Measurements from ENCODE around the gene EFEMP1. TPM values are rescaled to one million over a fixed set of nuclear protein-coding genes. Genes with fewer than 3 reads are reported as not detected.

The EFEMP1 gene
- total RNA-seq, 1 experiment from 2014 or later: not detected

DNA sequence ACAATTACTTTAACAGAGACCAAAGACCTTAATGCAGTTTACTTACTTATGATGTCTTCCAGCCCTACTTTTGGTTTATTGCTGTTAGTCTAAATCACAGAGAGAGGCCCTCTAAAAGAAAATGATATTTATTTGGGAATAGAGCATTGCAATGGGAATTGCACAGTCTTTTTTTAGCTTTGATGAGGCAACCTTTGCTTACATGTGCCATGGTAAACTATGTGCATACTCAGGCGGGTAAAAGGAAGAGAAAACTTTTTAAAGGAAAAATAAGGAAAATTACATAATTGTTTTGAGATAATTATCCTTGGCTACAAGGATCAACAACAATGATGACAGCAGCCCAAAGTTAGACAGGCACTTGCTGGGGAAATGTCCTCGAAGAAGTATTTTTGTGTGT, 78.6 kb downstream of the EFEMP1 start:
- Histone ChIP-seq H3K27me3 (replicated peaks; ENCODE audit: control insufficient read depth, insufficient read depth, low read length) (no peaks in the 10 kb centered on the region), H3K4me3 (ENCODE audit: low read depth, low read length) (no peak overlapping the region), H3K9me3 (no peaks in the 10 kb centered on the region), H3K36me3 (ENCODE audit: control insufficient read depth, insufficient read depth, low read length) (peaks cover 2% of the 10 kb centered on the region; the same call in 1 of the 2 replicates), H3K4me1 (peaks cover 65% of the 10 kb centered on the region)
- H3K4me3 Mint-ChIP-seq (ENCODE audit: unreplicated experiment): no peak overlapping the region
- no peak for DNase-seq
- H3K27me3 Mint-ChIP-seq (ENCODE audit: insufficient read depth, unreplicated experiment): no peaks in the 10 kb centered on the region
- H3K4me1 Mint-ChIP-seq (ENCODE audit: low read depth, unreplicated experiment): peaks cover 22% of the 10 kb centered on the region
- H3K9me3 Mint-ChIP-seq (ENCODE audit: unreplicated experiment): peaks cover 8% of the 10 kb centered on the region
- intact Hi-C loops (cut with micrococcal nuclease; ENCODE audit: unreplicated experiment): no loop called here
- ChIA-PET CTCF (no interaction called here), POLR2A (no interaction called here)
- H3K36me3 Mint-ChIP-seq (ENCODE audit: insufficient read depth, unreplicated experiment): no peaks in the 10 kb centered on the region
- peak overlapping the region; percentile 58 for H3K27ac Mint-ChIP-seq (ENCODE audit: unreplicated experiment)
- BruUV-seq (replicated peaks): no TSS peak
- TF ChIP-seq, protein P1, sequence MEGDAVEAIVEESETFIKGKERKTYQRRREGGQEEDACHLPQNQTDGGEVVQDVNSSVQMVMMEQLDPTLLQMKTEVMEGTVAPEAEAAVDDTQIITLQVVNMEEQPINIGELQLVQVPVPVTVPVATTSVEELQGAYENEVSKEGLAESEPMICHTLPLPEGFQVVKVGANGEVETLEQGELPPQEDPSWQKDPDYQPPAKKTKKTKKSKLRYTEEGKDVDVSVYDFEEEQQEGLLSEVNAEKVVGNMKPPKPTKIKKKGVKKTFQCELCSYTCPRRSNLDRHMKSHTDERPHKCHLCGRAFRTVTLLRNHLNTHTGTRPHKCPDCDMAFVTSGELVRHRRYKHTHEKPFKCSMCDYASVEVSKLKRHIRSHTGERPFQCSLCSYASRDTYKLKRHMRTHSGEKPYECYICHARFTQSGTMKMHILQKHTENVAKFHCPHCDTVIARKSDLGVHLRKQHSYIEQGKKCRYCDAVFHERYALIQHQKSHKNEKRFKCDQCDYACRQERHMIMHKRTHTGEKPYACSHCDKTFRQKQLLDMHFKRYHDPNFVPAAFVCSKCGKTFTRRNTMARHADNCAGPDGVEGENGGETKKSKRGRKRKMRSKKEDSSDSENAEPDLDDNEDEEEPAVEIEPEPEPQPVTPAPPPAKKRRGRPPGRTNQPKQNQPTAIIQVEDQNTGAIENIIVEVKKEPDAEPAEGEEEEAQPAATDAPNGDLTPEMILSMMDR (IDR thresholded peaks at IDR 0.05; ENCODE audit: insufficient read depth in 1 of 2, low read depth in 1 of 2, low read length in 1 of 2, severe bottlenecking in 1 of 2, unreplicated experiment in 1 of 2): no peak

DNA sequence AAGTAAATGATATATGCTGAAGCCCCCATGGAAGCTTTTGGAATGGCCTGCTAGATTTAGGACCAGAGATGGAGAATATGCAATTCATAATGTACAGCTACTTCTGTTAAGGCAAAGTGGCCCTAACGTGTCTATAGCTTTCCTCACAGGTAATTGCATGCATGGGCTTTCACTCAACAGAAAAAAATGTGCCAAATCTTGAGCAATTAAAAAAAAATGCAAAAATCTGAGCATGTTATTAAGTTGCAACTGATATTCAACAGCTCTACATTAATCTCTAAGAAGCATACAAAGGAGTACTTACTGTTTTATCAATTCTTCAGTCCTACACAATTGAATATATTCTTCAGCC, 79.6 kb downstream of the EFEMP1 start:
- peaks cover 2% of the 10 kb centered on the region; the same call in 1 of the 2 replicates for H3K36me3 ChIP-seq (ENCODE audit: control insufficient read depth, insufficient read depth, low read length)
- TF ChIP-seq, protein P1 (IDR thresholded peaks at IDR 0.05; ENCODE audit: insufficient read depth in 1 of 2, low read depth in 1 of 2, low read length in 1 of 2, severe bottlenecking in 1 of 2, unreplicated experiment in 1 of 2): no peak
- POLR2A ChIA-PET: no interaction called here
- no peak overlapping the region for H3K4me3 ChIP-seq (ENCODE audit: low read depth, low read length)
- no peaks in the 10 kb centered on the region for H3K9me3 ChIP-seq
- CTCF ChIA-PET: interaction anchor here (1.0 kb wide), 1 partner anchor 73 kb away, joined by 8 read pairs; no protein-coding TSS in a partner anchor
- BruUV-seq (replicated peaks): no TSS peak
- Mint-ChIP-seq H3K9me3 (ENCODE audit: unreplicated experiment) (peaks cover 8% of the 10 kb centered on the region), H3K27ac (ENCODE audit: unreplicated experiment) (no peak overlapping the region), H3K36me3 (ENCODE audit: insufficient read depth, unreplicated experiment) (peaks cover under 1% of the 10 kb centered on the region), H3K4me3 (ENCODE audit: unreplicated experiment) (peak overlapping the region; percentile 11), H3K27me3 (ENCODE audit: insufficient read depth, unreplicated experiment) (no peaks in the 10 kb centered on the region), H3K4me1 (ENCODE audit: low read depth, unreplicated experiment) (peaks cover 29% of the 10 kb centered on the region)
- H3K27me3 ChIP-seq (replicated peaks; ENCODE audit: control insufficient read depth, insufficient read depth, low read length): no peaks in the 10 kb centered on the region
- intact Hi-C loops (cut with micrococcal nuclease; ENCODE audit: unreplicated experiment): loop anchor here (1.0 to 2.0 kb wide), 6 partner anchors 43 to 132 kb away; no protein-coding TSS in a partner anchor
- H3K4me1 ChIP-seq: peaks cover 75% of the 10 kb centered on the region
- DNase-seq: no peak

DNA sequence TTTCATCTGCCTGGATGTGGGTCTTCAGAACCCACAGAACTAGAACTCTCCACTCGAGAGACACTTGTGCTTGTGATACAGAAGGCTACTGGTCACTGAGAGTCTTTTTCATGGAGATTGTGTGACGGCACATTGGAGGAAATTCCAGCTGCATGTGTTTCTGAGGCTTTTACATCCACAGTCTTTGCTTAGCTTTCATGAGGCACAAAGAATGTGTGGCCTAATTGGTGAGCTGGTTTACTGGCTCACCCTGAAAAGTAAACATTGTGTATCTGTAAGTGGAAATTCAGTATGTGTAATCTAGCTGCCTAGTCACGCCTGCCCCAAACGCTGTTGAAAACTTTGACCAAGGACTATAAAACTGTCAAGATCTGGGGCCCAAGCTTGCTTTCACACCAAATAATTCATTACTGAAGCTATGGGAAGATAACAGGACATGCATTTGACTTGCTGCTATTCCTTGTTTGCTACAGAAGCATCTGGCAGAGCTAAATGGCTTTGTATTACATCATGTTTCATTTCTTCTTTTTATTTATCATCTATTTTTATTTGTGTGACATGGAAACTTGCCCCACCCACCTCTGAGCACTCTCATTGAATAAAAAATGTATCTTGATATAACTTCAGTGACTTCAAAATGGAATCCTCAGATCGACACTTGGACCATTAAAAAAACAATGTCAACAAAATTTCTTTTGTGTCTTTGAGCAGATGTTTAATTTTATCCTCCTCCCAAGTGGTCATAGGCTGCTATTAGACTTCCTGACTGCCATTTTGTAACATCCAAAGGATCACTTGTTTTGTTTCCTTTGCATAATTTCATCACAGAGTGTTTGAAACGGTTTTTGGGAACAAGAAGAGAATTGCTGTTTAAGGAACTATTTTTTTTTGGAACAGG, 80.2 kb downstream of the EFEMP1 start:
- POLR2A ChIA-PET: interaction anchor here (0.9 kb wide), 1 partner anchor 225 kb away, joined by 3 read pairs; no protein-coding TSS in a partner anchor
- peak overlapping the region; percentile 11 for H3K4me3 Mint-ChIP-seq (ENCODE audit: unreplicated experiment)
- H3K27ac Mint-ChIP-seq (ENCODE audit: unreplicated experiment): no peak overlapping the region

More for the DNA sequence above, 80.2 kb downstream of the EFEMP1 start:
- Mint-ChIP-seq H3K27me3 (ENCODE audit: insufficient read depth, unreplicated experiment) (no peaks in the 10 kb centered on the region), H3K9me3 (ENCODE audit: unreplicated experiment) (peaks cover 8% of the 10 kb centered on the region), H3K4me1 (ENCODE audit: low read depth, unreplicated experiment) (peaks cover 32% of the 10 kb centered on the region), H3K36me3 (ENCODE audit: insufficient read depth, unreplicated experiment) (peaks cover 7% of the 10 kb centered on the region)
- no peaks in the 10 kb centered on the region for H3K9me3 ChIP-seq
- CTCF ChIA-PET: interaction anchor here (1.0 kb wide), 2 partner anchors 72 to 121 kb away, joined by 3 to 8 read pairs; no protein-coding TSS in a partner anchor
- peak; percentile 89 to 92 for DNase-seq
- no peak overlapping the region for H3K4me3 ChIP-seq (ENCODE audit: low read depth, low read length)
- no TSS peak for BruUV-seq (replicated peaks)
- peaks cover 79% of the 10 kb centered on the region for H3K4me1 ChIP-seq
- peaks cover 2% of the 10 kb centered on the region; the same call in 1 of the 2 replicates for H3K36me3 ChIP-seq (ENCODE audit: control insufficient read depth, insufficient read depth, low read length)
- TF ChIP-seq, protein P1 (IDR thresholded peaks at IDR 0.05; ENCODE audit: insufficient read depth in 1 of 2, low read depth in 1 of 2, low read length in 1 of 2, severe bottlenecking in 1 of 2, unreplicated experiment in 1 of 2): no peak
- H3K27me3 ChIP-seq (replicated peaks; ENCODE audit: control insufficient read depth, insufficient read depth, low read length): no peaks in the 10 kb centered on the region
- intact Hi-C loops (cut with micrococcal nuclease; ENCODE audit: unreplicated experiment): loop anchor here (1.0 to 2.0 kb wide), 6 partner anchors 43 to 131 kb away; no protein-coding TSS in a partner anchor
